Heart right ventricle (tissue), 16 donors: ENCODE measurements around the gene ZCCHC7. TPM values are rescaled to one million over a fixed set of nuclear protein-coding genes. Genes with fewer than 3 reads are reported as not detected.

Source experiments
- ATAC-seq, 8 donors: fragments of 200-7000 bp; cut with Tn5 transposase; one replicate each; pipeline ENCODE4 v1.9.1; 2020; ENCODE audit warnings: mild to moderate bottlenecking in 8 of 8, moderate library complexity in 8 of 8, moderate number of reproducible peaks in 1 of 8
- DNase-seq, 2 donors: peaks; one replicate each; pipeline ENCODE4 v3.0.0-alpha.2; 2020
- H3K27ac ChIP-seq, 10 donors: fragments of 200-600 bp; sonication (generic) in 2 of 10; one replicate each; pipeline versions ENCODE4 v1.5.0 to v1.8.0; 2020 to 2022; ENCODE audit warnings: mild to moderate bottlenecking in 3 of 10
- H3K27me3 ChIP-seq, 7 donors: fragments of 200-600 bp; one replicate each; pipeline ENCODE4 v1.8.0; 2021 to 2022; ENCODE audit warnings: mild to moderate bottlenecking in 2 of 7
- H3K36me3 ChIP-seq, 9 donors: fragments of 200-600 bp; sonication (generic) in 1 of 9; one replicate each; pipeline versions ENCODE4 v1.5.0 to v1.8.0; 2020 to 2022; ENCODE audit warnings: mild to moderate bottlenecking in 2 of 9
- H3K4me1 ChIP-seq, 9 donors: fragments of 200-600 bp; sonication (generic) in 1 of 9; one replicate each; pipeline versions ENCODE4 v1.5.0 to v1.8.0; 2020 to 2022; ENCODE audit warnings: mild to moderate bottlenecking in 4 of 9
- H3K4me3 ChIP-seq, 10 donors: fragments of 200-600 bp; sonication (generic) in 2 of 10; one replicate each; pipeline versions ENCODE4 v1.5.0 to v1.8.0; 2020 to 2022; ENCODE audit warnings: mild to moderate bottlenecking in 7 of 10, moderate library complexity in 2 of 10
- H3K9me3 ChIP-seq, 11 donors: fragments of 200-600 bp in 10 of 11; sonication (generic) in 2 of 11; one replicate each; pipeline versions ENCODE4 v1.5.0 to v1.8.0; 2013 to 2022; ENCODE audit warnings: mild to moderate bottlenecking in 2 of 11, control low read depth in 1 of 11, moderate library complexity in 1 of 11
- CTCF ChIP-seq, 9 donors: fragments of 200-600 bp; sonication (generic) in 2 of 9; IDR thresholded peaks; one replicate each; pipeline versions ENCODE4 v1.5.0 to v1.8.0; 2021 to 2022; ENCODE audit warnings: antibody characterized with exemption in 9 of 9, mild to moderate bottlenecking in 5 of 9, moderate library complexity in 1 of 9
- WGBS, 2 donors: extraction: QIAGEN DNeasy Blood & Tissue Kit; methylation state at CpG; one replicate each; pipeline ENCODE4 v1.1.7; 2013; ENCODE audit warnings: inconsistent platforms in 1 of 2; 5-methylcytosine and 5-hydroxymethylcytosine counted together
- intact Hi-C, 10 donors: fragments of 100-400 bp; cut with DNase I; formaldehyde crosslinking; loops; one replicate each; pipeline versions ENCODE4 v1.11.1 to v1.14.2; 2022
- polyA plus RNA-seq, 2 donors: library from polyadenylated mRNA; stranded (reverse); fragments of 200-250 nt; gene quantifications; one replicate each; pipeline ENCODE4 v1.2.3, GENCODE V29; 2013
- total RNA-seq, 10 donors: library from RNA; stranded (reverse); fragmentation: NEBNext Ultra II Directional in 3 of 10; extraction: Animal tissue kit (Norgen Biotek cat#: 25700) in 3 of 10; gene quantifications; one replicate each; pipeline versions ENCODE4 v1.2.1 to v1.2.4, GENCODE V29; 2021 to 2023
- donor health status: Arrhythmogenic right ventricular cardiomyopathy.
- donor health status: ischemic (EF 13 %, LVEDD 7.1; RV severe dilation, severe dysfunction).
- donor health status: healthy with polysubstance abuse.
- donor health status: DM: no; HTN: yes; CAD: no.
- donor health status: DM: no; HTN: no; CAD: no.
- donor health status: ischemic (EF 25% LVEDD 6.9; RV normal size, moderate dysfunction).
- donor health status: ischemic (EF 25% LVEDD 5.7; RV mildly dilated, moderate dysfunction).
- donor health status: healthy.
- donor health status: DM: yes; HTN: yes; CAD: no.
- donor health status: Ischemic cardiomyopathy.
- donor health status: ischemic (EF 35%, LVEDD 5.7; RV mildly dilated, moderate dysfunction).
- donor health status: nonischemic (EF 11% LVEDD 7.7; RV severe dilation, severe dysfunction).
- donor health status: DM: yes; HTN: yes; CAD: no.
- donor health status: PGD.
- donor health status: ischemic (EF 29% LVEDD 5.4; RV normal size, mild dysfunction).
- donor health status: nonischemic (EF 23%, LVEDD 6.1; RV moderate dilation, normal function).

ZCCHC7 gene
- total and polyA plus RNA-seq, 12 donors, result 4.3 to 11.9 (median 8.9) TPM

- intact Hi-C loops, result no loop called here
- DNase-seq (no peak), ATAC-seq (no peak)
- H3K9me3 ChIP-seq, result no peaks in the 10 kb centered on the region
- H3K4me1 ChIP-seq, result peaks cover 0 to 52% (median 26%) of the 10 kb centered on the region in 9 donors
- H3K36me3 ChIP-seq, result no peaks in the 10 kb centered on the region
- no peak for TF ChIP-seq CTCF (IDR thresholded peaks at IDR 0.05)
- H3K27me3 ChIP-seq, result no peaks in the 10 kb centered on the region
- H3K27ac ChIP-seq, result no peak overlapping the region
- H3K4me3 ChIP-seq, result no peak overlapping the region
- WGBS, 2 donors, result 82 to 84% methylated on average over 3 of the region's 3 CpGs
Measured at GRCh38 chr9:37297592-37297991, 177.2 kb downstream of the ZCCHC7 start.

GRCh38 chr9:37300620-37301019, 180.2 kb downstream of the ZCCHC7 start:
- no peak for TF ChIP-seq CTCF (IDR thresholded peaks at IDR 0.05)
- no peak for ATAC-seq
- 61 to 74% methylated on average over 1 of the region's 1 CpG for WGBS, 2 donors
- H3K36me3 ChIP-seq, result peaks cover 0 to 21% (median 0%) of the 10 kb centered on the region in 9 donors
- no peak overlapping the region for H3K27ac ChIP-seq
- peaks cover 0 to 30% (median under 1%) of the 10 kb centered on the region in 9 donors for H3K4me1 ChIP-seq
- no peaks in the 10 kb centered on the region for H3K9me3 ChIP-seq
- no peak overlapping the region for H3K4me3 ChIP-seq
- no peaks in the 10 kb centered on the region for H3K27me3 ChIP-seq
- intact Hi-C loops, result no loop called here
- no peak for DNase-seq

GRCh38 chr9:37301042-37301853, 180.9 kb downstream of the ZCCHC7 start:
- 97 to 99% methylated on average over 2 of the region's 2 CpGs for WGBS, 2 donors
- peaks cover 0 to 27% (median 0%) of the 10 kb centered on the region in 9 donors for H3K36me3 ChIP-seq
- intact Hi-C loops, result no loop called here
- H3K27me3 ChIP-seq, result no peaks in the 10 kb centered on the region
- TF ChIP-seq CTCF (IDR thresholded peaks at IDR 0.05), result no peak
- H3K4me3 ChIP-seq, result no peak overlapping the region
- H3K4me1 ChIP-seq, result peaks cover 0 to 26% (median 0%) of the 10 kb centered on the region in 9 donors
- no peak overlapping the region for H3K27ac ChIP-seq
- DNase-seq (no peak), ATAC-seq (no peak)
- no peaks in the 10 kb centered on the region for H3K9me3 ChIP-seq

- ATAC-seq, result no peak
- intact Hi-C loops, result no loop called here
- Histone ChIP-seq H3K9me3 (no peaks in the 10 kb centered on the region), H3K27me3 (no peaks in the 10 kb centered on the region), H3K36me3 (peaks cover 0 to 33% (median 0%) of the 10 kb centered on the region in 9 donors), H3K4me1 (peaks cover 0 to 26% (median 0%) of the 10 kb centered on the region in 9 donors), H3K27ac (no peak overlapping the region), H3K4me3 (no peak overlapping the region)
- no peak for DNase-seq
- no peak for TF ChIP-seq CTCF (IDR thresholded peaks at IDR 0.05)
- WGBS, 2 donors, result 47 to 95% methylated on average over 1 of the region's 1 CpG
Measured at GRCh38 chr9:37301854-37302172, 181.4 kb downstream of the ZCCHC7 start.
